ENCODE measurements around the gene PLXNA4. TPM values are rescaled to one million over a fixed set of nuclear protein-coding genes. Genes with fewer than 3 reads are reported as not detected.

Gene PLXNA4
- total and polyA plus RNA-seq, 12 donors: 0.83 to 17.0 (median 11.5) TPM

- WGBS, 2 donors: 85 to 89% methylated on average over 5 of the region's 5 CpGs
- H3K36me3 ChIP-seq: no peaks in the 10 kb centered on the region
- DNase-seq (no peak), ATAC-seq (no peak)
- peaks cover 0 to 4% (median 0%) of the 10 kb centered on the region in 9 donors for H3K4me1 ChIP-seq
- no peak overlapping the region for H3K4me3 ChIP-seq
- no peak for TF ChIP-seq CTCF (IDR thresholded peaks at IDR 0.05)
- intact Hi-C loops (cut with DNase I): no loop called here
- no peaks in the 10 kb centered on the region for H3K9me3 ChIP-seq
- no peak overlapping the region for H3K27ac ChIP-seq
- H3K27me3 ChIP-seq: no peaks in the 10 kb centered on the region
Measured at GRCh38 chr7:132531562-132531961, 44.7 kb downstream of the PLXNA4 start.

- DNase-seq: no peak
- no peaks in the 10 kb centered on the region for H3K27me3 ChIP-seq
Measured at GRCh38 chr7:132528695-132529094, 47.6 kb downstream of the PLXNA4 start.

GRCh38 chr7:132527467-132528410, 48.5 kb downstream of the PLXNA4 start:
- Histone ChIP-seq H3K27me3 (no peaks in the 10 kb centered on the region), H3K4me3 (no peak overlapping the region), H3K36me3 (no peaks in the 10 kb centered on the region), H3K4me1 (no peaks in the 10 kb centered on the region), H3K9me3 (no peaks in the 10 kb centered on the region), H3K27ac (no peak overlapping the region)
- no peak for TF ChIP-seq CTCF (IDR thresholded peaks at IDR 0.05)
- ATAC-seq (no peak), DNase-seq (no peak)
- intact Hi-C loops (cut with DNase I): no loop called here
- WGBS, 2 donors: 87 to 89% methylated on average over 17 of the region's 17 CpGs

More at GRCh38 chr7:132528695-132529094, 47.6 kb downstream of the PLXNA4 start:
- Histone ChIP-seq H3K9me3 (no peaks in the 10 kb centered on the region), H3K27ac (no peak overlapping the region), H3K4me3 (no peak overlapping the region), H3K36me3 (no peaks in the 10 kb centered on the region), H3K4me1 (no peaks in the 10 kb centered on the region)
- no peak for TF ChIP-seq CTCF (IDR thresholded peaks at IDR 0.05)
- intact Hi-C loops (cut with DNase I): no loop called here
- ATAC-seq: no peak
- WGBS, 2 donors: 93 to 97% methylated on average over 3 of the region's 3 CpGs

- Histone ChIP-seq H3K27ac (no peak overlapping the region), H3K4me1 (no peaks in the 10 kb centered on the region), H3K4me3 (no peak overlapping the region), H3K27me3 (no peaks in the 10 kb centered on the region), H3K36me3 (no peaks in the 10 kb centered on the region), H3K9me3 (no peaks in the 10 kb centered on the region)
- 91 to 93% methylated on average over 7 of the region's 7 CpGs for WGBS, 2 donors
- no peak for TF ChIP-seq CTCF (IDR thresholded peaks at IDR 0.05)
- no peak for ATAC-seq
- DNase-seq: no peak
- intact Hi-C loops (cut with DNase I): no loop called here
Measured at GRCh38 chr7:132526111-132526740, 50.0 kb downstream of the PLXNA4 start.

All from heart right ventricle (tissue), 16 donors.